Measurements from ENCODE around the gene KANK2.

KANK2 gene

GRCh38 chr19:11197291-11198174 lies at the start of gene KANK2:
TSS of gene KANK2 (minus strand) at chr19:11197545. CDS start at chr19:11194511, 3,034 bp downstream.
- peak; percentile 54 to 57 for DNase-seq (ENCODE audit: low read depth in 2 of 2)

- no peak for DNase-seq (ENCODE audit: low read depth in 2 of 2)
Measured at GRCh38 chr19:11246941-11247340, 49.6 kb upstream of the KANK2 start.

GRCh38 chr19:11244846-11245589 lies 47.7 kb upstream of the KANK2 start:
- no peak for DNase-seq (ENCODE audit: low read depth in 2 of 2)

GRCh38 chr19:11243798-11244169 lies 46.4 kb upstream of the KANK2 start:
- DNase-seq (ENCODE audit: low read depth in 2 of 2) = no peak

GRCh38 chr19:11242864-11243797 lies 45.8 kb upstream of the KANK2 start:
- peak; percentile 51 to 77 for DNase-seq (ENCODE audit: low read depth in 2 of 2)

GRCh38 chr19:11242025-11242424 lies 44.7 kb upstream of the KANK2 start:
- DNase-seq (ENCODE audit: low read depth in 2 of 2) = no peak

GRCh38 chr19:11240008-11240444 lies 42.7 kb upstream of the KANK2 start:
- no peak for DNase-seq (ENCODE audit: low read depth in 2 of 2)

- DNase-seq (ENCODE audit: low read depth in 2 of 2) = no peak
Measured at GRCh38 chr19:11239377-11240000, 42.1 kb upstream of the KANK2 start, which contains the start of gene ANGPTL8. TSS of gene ANGPTL8 (plus strand) at chr19:11239619. CDS start at chr19:11239638, 19 bp downstream.

GRCh38 chr19:11238781-11239376 lies 41.5 kb upstream of the KANK2 start:
- DNase-seq (ENCODE audit: low read depth in 2 of 2) = no peak

GRCh38 chr19:11238041-11238440 lies 40.7 kb upstream of the KANK2 start:
- no peak for DNase-seq (ENCODE audit: low read depth in 2 of 2)

GRCh38 chr19:11237321-11237720 lies 40.0 kb upstream of the KANK2 start:
- no peak for DNase-seq (ENCODE audit: low read depth in 2 of 2)

- no peak for DNase-seq (ENCODE audit: low read depth in 2 of 2)
Measured at GRCh38 chr19:11236324-11237301, 39.3 kb upstream of the KANK2 start.

- DNase-seq (ENCODE audit: low read depth in 2 of 2) = no peak
Measured at GRCh38 chr19:11234486-11235075, 37.2 kb upstream of the KANK2 start.

- no peak for DNase-seq (ENCODE audit: low read depth in 2 of 2)
Measured at GRCh38 chr19:11233073-11233472, 35.7 kb upstream of the KANK2 start.

GRCh38 chr19:11232555-11232954 lies 35.2 kb upstream of the KANK2 start:
- DNase-seq (ENCODE audit: low read depth in 2 of 2) = no peak

- no peak for DNase-seq (ENCODE audit: low read depth in 2 of 2)
Measured at GRCh38 chr19:11230621-11231386, 33.5 kb upstream of the KANK2 start.

GRCh38 chr19:11227195-11227886 lies 30.0 kb upstream of the KANK2 start:
- no peak for DNase-seq (ENCODE audit: low read depth in 2 of 2)

- DNase-seq (ENCODE audit: low read depth in 2 of 2) = no peak
Measured at GRCh38 chr19:11226716-11227166, 29.4 kb upstream of the KANK2 start.

Measured in stimulated activated CD8-positive, alpha-beta memory T cell treated with anti-CD3 and anti-CD28 coated beads, Interleukin-7, amount 100 ng/mL, for 1 hour (primary cell).